ENCODE measurements around the gene XPNPEP2.
A peak's percentile ranks its signal among the peaks of the same experiment; 100 is the strongest.

Gene XPNPEP2

GRCh38 chrX:129800186-129800585, 61.4 kb downstream of the XPNPEP2 start:
- H3K9me3 ChIP-seq = no peaks in the 10 kb centered on the region
- DNase-seq = no peak
- H3K27me3 ChIP-seq = no peaks in the 10 kb centered on the region
- no peak overlapping the region for H3K27ac ChIP-seq
- no peak for TF ChIP-seq CTCF (IDR thresholded peaks at IDR 0.05)
- no peak overlapping the region for H3K4me3 ChIP-seq
- intact Hi-C loops (cut with DNase I; ENCODE audit: low total_unique reads) = no loop called here
- no peaks in the 10 kb centered on the region for H3K4me1 ChIP-seq
- H3K36me3 ChIP-seq = peaks cover 0 to 5% (median 3%) of the 10 kb centered on the region in 3 donors

- no peak for DNase-seq
- intact Hi-C loops (cut with DNase I; ENCODE audit: low total_unique reads) = no loop called here
- H3K4me3 ChIP-seq = no peak overlapping the region
- H3K4me1 ChIP-seq = no peaks in the 10 kb centered on the region
- peaks cover 0 to 15% (median 10%) of the 10 kb centered on the region in 3 donors for H3K36me3 ChIP-seq
- no peaks in the 10 kb centered on the region for H3K27me3 ChIP-seq
- H3K9me3 ChIP-seq = no peaks in the 10 kb centered on the region
- no peak overlapping the region for H3K27ac ChIP-seq
- TF ChIP-seq CTCF (IDR thresholded peaks at IDR 0.05) = no peak
Measured at GRCh38 chrX:129802863-129803262, 64.1 kb downstream of the XPNPEP2 start.

- Histone ChIP-seq H3K4me1 (no peaks in the 10 kb centered on the region), H3K27ac (no peak overlapping the region), H3K9me3 (no peaks in the 10 kb centered on the region), H3K27me3 (no peaks in the 10 kb centered on the region), H3K36me3 (peaks cover 0 to 21% (median 15%) of the 10 kb centered on the region in 3 donors), H3K4me3 (no peak overlapping the region)
- DNase-seq = no peak
- TF ChIP-seq CTCF (IDR thresholded peaks at IDR 0.05) = no peak
- intact Hi-C loops (cut with DNase I; ENCODE audit: low total_unique reads) = no loop called here
Measured at GRCh38 chrX:129804806-129805205, 66.0 kb downstream of the XPNPEP2 start.

- Histone ChIP-seq H3K4me3 (no peak overlapping the region), H3K27me3 (no peaks in the 10 kb centered on the region), H3K4me1 (no peaks in the 10 kb centered on the region), H3K36me3 (peaks cover 0 to 35% (median 26%) of the 10 kb centered on the region in 3 donors), H3K27ac (peak overlapping the region in 1 of 2 donors; percentile 22), H3K9me3 (no peaks in the 10 kb centered on the region)
- DNase-seq = no peak
- TF ChIP-seq CTCF (IDR thresholded peaks at IDR 0.05) = no peak
- intact Hi-C loops (cut with DNase I; ENCODE audit: low total_unique reads) = no loop called here
Measured at GRCh38 chrX:129808158-129808828, 69.5 kb downstream of the XPNPEP2 start.

GRCh38 chrX:129808829-129809796, 70.3 kb downstream of the XPNPEP2 start:
- no peak overlapping the region for H3K27ac ChIP-seq
- no peaks in the 10 kb centered on the region for H3K9me3 ChIP-seq

More at GRCh38 chrX:129808829-129809796, 70.3 kb downstream of the XPNPEP2 start:
- no peak for TF ChIP-seq CTCF (IDR thresholded peaks at IDR 0.05)
- DNase-seq = no peak
- no peak overlapping the region for H3K4me3 ChIP-seq
- H3K4me1 ChIP-seq = no peaks in the 10 kb centered on the region
- H3K36me3 ChIP-seq = peaks cover 0 to 42% (median 26%) of the 10 kb centered on the region in 3 donors
- no peaks in the 10 kb centered on the region for H3K27me3 ChIP-seq
- intact Hi-C loops (cut with DNase I; ENCODE audit: low total_unique reads) = no loop called here

Data from tibial artery (tissue), 4 donors.